OCI-LY7 (cell line): ENCODE results near the gene AQP12B. TPM values are rescaled to one million over a fixed set of nuclear protein-coding genes. Genes with fewer than 3 reads are reported as not detected.
"Not testable (repeated sequence)": the region's sequence is repeated elsewhere in the genome, so short reads cannot be mapped to it uniquely, and the experiment has no call there.

Experiments used
- BruUV-seq: library from RNA; stranded (reverse); fragments of 400-500 nt; replicated peaks from 2 replicates; lab custom pipeline; 2021; lab: Mats Ljungman, UMichigan
- CTCF ChIA-PET: fragments of 300-600 bp; sonication (Branson Sonifier 250); formaldehyde crosslinking; loops from one replicate; lab custom pipeline; 2022; ENCODE audit warnings: antibody characterized with exemption; ENCODE audit not compliant: unreplicated experiment; lab: Charles Lee
- POLR2A ChIA-PET: fragments of 300-600 bp; sonication (Branson Sonifier 250); formaldehyde crosslinking; loops from one replicate; lab custom pipeline; 2022; ENCODE audit warnings: antibody characterized with exemption; lab: Charles Lee
- DNase-seq: peaks from one replicate; pipeline ENCODE4 v3.0.0-alpha.2; 2015; ENCODE audit warnings: low spot score
- H2AFZ ChIP-seq: fragments of 200-600 bp; sonication (generic), shearing (Covaris generic); 2 replicates; pipeline ENCODE4 v1.6.1; 2014; ENCODE audit warnings: mild to moderate bottlenecking, antibody characterized with exemption, low read length, moderate library complexity
- H3K27ac ChIP-seq: fragments of 200-600 bp; sonication (generic); 2 replicates; pipeline ENCODE4 v1.5.1; 2014; ENCODE audit warnings: mixed run types, low read depth, mild to moderate bottlenecking, moderate library complexity, low read length, inconsistent platforms; ENCODE audit not compliant: poor library complexity, severe bottlenecking
- H3K36me3 ChIP-seq: fragments of 200-600 bp; sonication (generic); 2 replicates; pipeline ENCODE4 v1.6.1; 2014; ENCODE audit warnings: mild to moderate bottlenecking, antibody characterized with exemption, low read length, moderate library complexity, mixed read lengths; ENCODE audit not compliant: insufficient read depth
- H3K4me1 ChIP-seq: fragments of 200-600 bp; sonication (generic); 2 replicates; pipeline ENCODE4 v1.5.1; 2014; ENCODE audit warnings: mild to moderate bottlenecking, low read length; ENCODE audit not compliant: insufficient read depth, poor library complexity, severe bottlenecking
- H3K4me2 ChIP-seq: fragments of 200-600 bp; sonication (generic); 2 replicates; pipeline ENCODE4 v1.6.1; 2014; ENCODE audit warnings: mild to moderate bottlenecking, low read length
- H3K4me3 ChIP-seq: fragments of 200-600 bp; sonication (generic); 2 replicates; pipeline ENCODE4 v1.5.1; 2014; ENCODE audit warnings: mild to moderate bottlenecking, low read depth, low read length; ENCODE audit not compliant: poor library complexity, severe bottlenecking
- H3K79me2 ChIP-seq: fragments of 200-600 bp; sonication (generic); 2 replicates; pipeline ENCODE4 v1.6.1; 2016; ENCODE audit warnings: low read depth, mild to moderate bottlenecking, low read length, moderate library complexity, mixed read lengths; ENCODE audit not compliant: insufficient read depth
- H3K9me2 ChIP-seq: fragments of 200-600 bp; sonication (generic); 2 replicates; pipeline ENCODE4 v1.6.1; 2016; ENCODE audit warnings: mild to moderate bottlenecking, low read length, mixed read lengths; ENCODE audit not compliant: insufficient read depth
- H3K9me3 ChIP-seq: fragments of 200-600 bp; sonication (generic); 2 replicates; pipeline ENCODE4 v1.6.1; 2014; ENCODE audit warnings: mild to moderate bottlenecking, mixed run types, low read length, mixed read lengths
- H4K20me1 ChIP-seq: fragments of 200-600 bp; sonication (generic); 2 replicates; pipeline ENCODE4 v1.6.1; 2014; ENCODE audit warnings: mild to moderate bottlenecking, antibody characterized with exemption, low read length, moderate library complexity, mixed read lengths; ENCODE audit not compliant: insufficient read depth
- CTCF ChIP-seq: fragments of 200-600 bp; sonication (generic); conservative IDR thresholded peaks from 2 replicates; pipeline ENCODE4 v1.5.1; 2014; ENCODE audit warnings: mild to moderate bottlenecking, antibody characterized with exemption, low read length, moderate library complexity, mixed read lengths
- EZH2phosphoT487 ChIP-seq: fragments of 200-600 bp; sonication (generic); IDR thresholded peaks from 2 replicates; pipeline ENCODE4 v1.6.1; 2018; ENCODE audit warnings: low read depth, borderline replicate concordance, mild to moderate bottlenecking, mixed run types, antibody characterized with exemption, low read length, moderate library complexity, mixed read lengths
- intact Hi-C: fragments of 100-400 bp; cut with micrococcal nuclease; formaldehyde crosslinking; loops from one replicate; pipeline ENCODE4 v1.10.0; 2022; ENCODE audit not compliant: unreplicated experiment
- total RNA-seq, 2 experiments: library from RNA; depleted of rRNA in 1 of 2; stranded (reverse); fragments of >200 nt in 1 of 2; shearing (Covaris generic) in 1 of 2; gene quantifications; 2 replicates each; pipeline ENCODE4 v1.2.3, GENCODE V29; 2014 to 2022

The AQP12B gene
- total RNA-seq, 2 experiments from 2014 or later, result not detected

DNA sequence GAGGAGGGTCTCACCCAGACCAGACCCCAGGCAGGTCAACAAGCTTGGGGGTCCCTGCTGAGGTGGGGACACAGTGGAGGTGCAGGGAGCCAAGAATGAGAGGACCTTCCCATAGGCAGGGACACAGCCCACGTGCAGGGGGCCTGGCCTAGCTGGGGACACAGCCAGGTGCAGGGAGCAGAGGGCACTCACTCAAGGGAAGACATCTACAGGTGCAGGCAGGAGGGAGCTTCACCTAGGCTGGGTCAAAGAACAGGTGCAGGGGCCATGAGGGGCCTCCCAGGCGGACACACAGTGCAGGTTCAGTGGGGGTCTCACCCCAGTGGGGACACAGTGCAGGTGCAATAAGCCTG lies 8.4 kb upstream of the AQP12B start:
- POLR2A ChIA-PET, H3K4me3 ChIP-seq, DNase-seq, CTCF ChIA-PET, intact Hi-C loops, H3K36me3 ChIP-seq, BruUV-seq, H3K9me3 ChIP-seq, H3K4me1 ChIP-seq, H3K79me2 ChIP-seq, H3K9me2 ChIP-seq, H2AFZ ChIP-seq, H4K20me1 ChIP-seq, H3K27ac ChIP-seq, H3K4me2 ChIP-seq: not testable (repeated sequence)

- BruUV-seq, POLR2A ChIA-PET, DNase-seq, H3K4me2 ChIP-seq, H3K4me3 ChIP-seq, H3K9me3 ChIP-seq, CTCF ChIA-PET, H2AFZ ChIP-seq, intact Hi-C loops, H4K20me1 ChIP-seq, H3K4me1 ChIP-seq, H3K9me2 ChIP-seq, H3K36me3 ChIP-seq, H3K27ac ChIP-seq, H3K79me2 ChIP-seq: not testable (repeated sequence)
These were observed 7.9 kb upstream of the AQP12B start for GRCh38 chr2:240690421-240691074.

- no peak overlapping the region for H3K4me3 ChIP-seq
- BruUV-seq, result no TSS peak
- intact Hi-C loops, result no loop called here
These were observed 7.3 kb upstream of the AQP12B start for GRCh38 chr2:240689975-240690374.

More at GRCh38 chr2:240689975-240690374, 7.3 kb upstream of the AQP12B start:
- no peaks in the 10 kb centered on the region for H4K20me1 ChIP-seq
- no peak overlapping the region for H3K27ac ChIP-seq
- no peaks in the 10 kb centered on the region for H3K79me2 ChIP-seq
- no peak for DNase-seq
- no peaks in the 10 kb centered on the region for H3K4me1 ChIP-seq
- H3K9me2 ChIP-seq, result no peaks in the 10 kb centered on the region
- no peak for TF ChIP-seq CTCF
- no peak for TF ChIP-seq EZH2phosphoT487
- H3K9me3 ChIP-seq, result no peaks in the 10 kb centered on the region
- H3K36me3 ChIP-seq, result no peaks in the 10 kb centered on the region
- POLR2A ChIA-PET, result no interaction called here
- H3K4me2 ChIP-seq, result no peak overlapping the region
- CTCF ChIA-PET, result no interaction called here
- H2AFZ ChIP-seq, result no peak overlapping the region
